GM19397 (cell line): ENCODE data around the gene KRT76.

Source experiments
- ATAC-seq: cut with Tn5 transposase; IDR thresholded peaks from one replicate; pipeline ENCODE4 v1.9.1; 2021; ENCODE audit warnings: mild to moderate bottlenecking, moderate library complexity; ENCODE audit not compliant: unreplicated experiment

The KRT76 gene

GRCh38 chr12:52742196-52742580 lies 35.0 kb downstream of the KRT76 start:
- ATAC-seq, result no peak

DNA sequence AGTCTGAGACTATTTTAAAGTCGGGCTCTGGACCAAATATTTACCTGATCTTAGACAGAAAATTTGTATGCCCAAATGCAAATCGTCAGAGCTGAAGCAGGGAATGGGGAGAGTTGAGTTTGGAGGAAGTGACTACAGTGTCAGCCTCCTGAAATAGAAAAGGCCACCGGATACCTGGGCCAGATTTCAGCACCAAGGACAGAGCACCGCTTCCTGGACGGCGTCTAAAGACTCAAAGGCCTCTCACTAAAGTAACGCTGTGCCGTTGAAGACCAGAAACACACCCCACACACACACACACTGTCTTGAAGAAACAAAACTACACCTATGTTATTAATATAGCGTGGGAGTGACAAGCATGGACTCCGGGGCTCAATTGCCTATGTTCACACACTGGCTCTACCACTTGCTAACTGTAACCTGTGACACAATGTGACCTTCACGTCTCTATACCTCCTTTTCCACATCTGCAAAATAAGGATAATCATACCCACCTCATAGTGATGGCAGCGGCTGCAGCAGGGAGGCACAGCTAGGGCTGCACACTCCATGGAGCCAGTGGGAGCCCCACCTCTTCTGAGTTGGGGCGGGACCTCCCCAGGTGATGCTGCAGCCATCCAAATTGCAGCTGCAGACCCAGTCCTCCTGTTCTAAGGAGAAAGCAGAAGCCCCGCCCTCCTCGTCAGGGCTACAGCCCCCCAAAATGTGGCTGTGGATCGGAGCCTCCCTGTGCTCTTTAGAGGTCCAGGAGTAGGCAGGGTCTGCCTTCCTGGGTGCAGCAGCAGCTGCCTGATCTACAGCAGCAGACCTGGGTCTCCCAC lies 35.6 kb downstream of the KRT76 start:
- ATAC-seq, result no peak

DNA sequence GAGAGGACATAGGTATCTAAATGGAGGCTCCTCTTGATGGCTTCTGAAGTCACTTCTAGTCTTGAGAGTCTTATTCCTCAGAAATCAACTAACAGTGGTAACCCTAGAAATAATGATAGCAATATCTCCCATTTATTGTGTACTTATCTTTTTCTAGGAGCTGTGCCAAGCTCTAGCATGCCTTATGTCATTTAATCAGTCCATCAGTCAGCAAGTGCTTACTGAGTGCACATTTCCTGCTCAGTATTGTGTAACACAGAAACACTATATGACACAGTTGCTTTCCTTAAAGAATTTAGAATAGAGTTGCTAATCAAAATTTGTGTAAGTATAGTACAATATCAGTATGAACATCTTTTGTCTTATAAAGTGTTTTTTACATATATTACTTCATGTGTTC lies 36.6 kb downstream of the KRT76 start:
- ATAC-seq, result no peak

DNA sequence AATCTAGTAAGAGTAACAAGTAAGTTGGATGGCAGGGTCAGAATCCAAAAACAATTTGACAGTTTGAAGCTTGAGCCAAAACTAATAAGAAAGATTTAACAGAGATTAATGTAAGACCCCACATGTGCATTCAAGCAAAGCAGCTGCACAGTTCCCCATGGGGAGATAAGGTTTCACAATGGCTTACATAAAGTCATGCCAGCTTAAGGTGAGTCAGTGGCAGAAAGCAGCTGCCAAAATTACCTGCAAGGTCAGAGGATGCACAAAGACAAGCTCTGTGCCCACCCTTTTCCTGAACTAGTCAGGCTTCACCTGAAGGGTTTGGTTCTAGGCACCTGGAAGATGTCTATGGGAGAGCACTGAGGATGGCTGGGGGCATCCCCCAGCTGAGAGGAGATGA lies 37.2 kb downstream of the KRT76 start:
- no peak for ATAC-seq

DNA sequence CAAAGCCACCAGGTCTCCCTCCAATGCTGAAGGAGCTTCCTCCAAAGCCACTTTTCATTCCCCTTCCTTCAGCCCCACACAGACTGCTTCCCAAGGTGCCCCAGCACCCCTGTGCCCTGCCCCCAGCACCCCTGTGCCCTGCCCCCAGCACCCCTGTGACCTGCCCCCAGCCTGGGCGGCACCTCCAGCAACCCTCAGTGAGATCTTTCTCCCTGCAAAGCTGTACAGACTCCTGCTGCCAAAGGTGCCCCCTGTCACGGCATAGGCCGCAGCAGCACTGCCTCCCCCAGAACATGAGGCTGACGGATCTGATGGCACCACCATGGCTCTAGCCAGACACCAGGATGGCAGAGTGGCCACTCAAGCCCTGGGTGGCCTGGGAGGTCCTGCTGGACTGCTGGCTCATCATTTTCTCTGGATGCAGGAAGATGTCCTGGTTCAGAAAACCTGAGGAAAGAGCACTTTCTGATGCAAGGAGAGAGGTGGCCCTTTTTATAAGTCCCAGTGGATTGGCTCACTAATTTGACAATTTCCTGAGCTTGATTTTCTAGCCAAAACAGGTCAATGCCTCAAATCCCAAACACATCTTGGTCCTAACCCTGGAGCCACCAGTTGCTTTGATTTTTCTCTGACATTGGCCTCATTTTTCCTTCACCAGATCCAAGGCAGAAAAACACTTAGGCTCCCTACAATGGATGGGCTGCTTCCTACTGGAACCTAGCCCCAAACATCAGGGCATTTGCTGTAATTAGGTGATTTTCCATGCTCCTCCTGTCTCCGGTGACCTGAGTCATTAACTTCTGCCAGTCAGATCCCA lies 41.1 kb downstream of the KRT76 start:
- no peak for ATAC-seq

- no peak for ATAC-seq
Measured at GRCh38 chr12:52735106-52735505, 42.0 kb downstream of the KRT76 start.

- no peak for ATAC-seq
Measured at GRCh38 chr12:52730793-52731192, 46.4 kb downstream of the KRT76 start.

- ATAC-seq, result no peak
Measured at GRCh38 chr12:52730383-52730782, 46.8 kb downstream of the KRT76 start.

DNA sequence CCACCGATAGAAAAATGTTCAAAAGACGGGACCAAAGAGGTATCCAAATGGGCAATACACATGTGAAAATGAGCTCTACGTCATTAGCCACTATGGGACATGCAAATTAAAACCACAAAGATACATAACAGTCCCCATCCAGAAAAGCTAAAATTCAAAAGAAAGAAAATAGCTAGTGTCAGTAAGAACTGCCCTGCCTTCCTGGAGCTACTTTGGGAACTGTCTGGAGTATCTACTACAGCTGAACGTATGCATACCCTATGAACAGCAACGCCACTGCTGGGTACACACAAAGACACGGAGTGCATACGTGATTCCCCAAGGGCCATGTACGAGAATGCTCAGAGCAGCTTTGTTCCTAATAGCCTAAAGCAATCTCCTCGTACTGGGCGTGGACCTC lies 48.0 kb downstream of the KRT76 start:
- no peak for ATAC-seq

- ATAC-seq, result no peak
Measured at GRCh38 chr12:52728374-52728773, 48.8 kb downstream of the KRT76 start.

DNA sequence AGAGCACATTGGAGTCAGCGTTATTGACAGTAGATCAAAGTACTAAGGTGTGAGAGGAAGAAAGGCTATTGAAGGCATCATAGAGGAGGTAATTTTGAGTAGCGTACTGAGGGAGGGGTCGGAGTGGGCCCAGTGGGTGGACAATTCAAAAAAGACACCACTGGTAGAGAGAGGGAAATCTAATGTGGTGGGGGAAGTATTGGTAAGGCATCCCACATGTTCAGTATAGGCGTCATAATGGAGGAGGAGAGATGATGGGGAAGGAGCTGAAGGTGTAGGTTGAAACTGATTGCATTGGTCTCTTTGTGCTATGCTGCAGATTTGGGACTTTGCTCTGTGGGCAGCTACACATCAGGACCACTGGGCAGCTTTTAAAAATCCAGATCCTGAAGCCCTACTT lies 50.1 kb downstream of the KRT76 start:
- no peak for ATAC-seq

DNA sequence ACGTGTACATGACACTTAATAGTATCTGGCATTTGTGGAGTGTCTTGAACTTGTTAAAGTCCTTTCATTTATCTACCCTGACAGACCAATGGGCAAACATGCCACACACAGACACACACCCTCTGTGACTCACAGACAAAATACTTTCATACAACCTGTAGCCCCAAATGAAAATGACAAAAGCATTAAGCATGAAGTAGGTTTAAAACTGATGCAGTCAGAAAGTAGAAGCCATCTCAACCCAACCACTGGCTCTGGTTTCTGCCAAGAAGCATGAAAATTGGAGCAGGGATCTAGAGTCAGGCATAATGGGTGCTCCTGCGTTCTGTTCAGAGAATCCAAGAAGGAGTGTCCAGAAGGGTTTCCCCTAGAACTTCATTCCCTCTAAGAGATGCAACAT lies 50.7 kb downstream of the KRT76 start:
- ATAC-seq, result no peak

GRCh38 chr12:52724384-52724783 lies 52.8 kb downstream of the KRT76 start:
- ATAC-seq, result no peak

DNA sequence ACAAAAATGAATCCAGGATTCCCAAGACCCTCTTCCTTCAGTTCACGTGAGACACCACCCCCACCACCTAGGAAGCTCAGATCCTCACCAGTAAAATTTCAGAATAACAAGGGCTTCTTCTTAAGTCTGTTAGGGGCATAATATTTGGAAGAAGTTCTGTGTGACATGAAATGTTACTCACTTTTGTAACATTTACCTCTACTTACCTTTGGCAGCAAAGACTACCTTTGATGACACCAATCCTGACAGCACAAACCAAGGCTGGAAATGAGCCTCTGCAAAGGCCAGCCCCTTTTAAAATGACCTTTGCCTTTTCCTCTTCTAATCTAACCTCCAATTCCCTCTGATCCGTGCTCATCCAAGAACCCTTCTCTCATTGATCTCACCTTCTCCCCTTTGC lies 54.5 kb downstream of the KRT76 start:
- no peak for ATAC-seq

DNA sequence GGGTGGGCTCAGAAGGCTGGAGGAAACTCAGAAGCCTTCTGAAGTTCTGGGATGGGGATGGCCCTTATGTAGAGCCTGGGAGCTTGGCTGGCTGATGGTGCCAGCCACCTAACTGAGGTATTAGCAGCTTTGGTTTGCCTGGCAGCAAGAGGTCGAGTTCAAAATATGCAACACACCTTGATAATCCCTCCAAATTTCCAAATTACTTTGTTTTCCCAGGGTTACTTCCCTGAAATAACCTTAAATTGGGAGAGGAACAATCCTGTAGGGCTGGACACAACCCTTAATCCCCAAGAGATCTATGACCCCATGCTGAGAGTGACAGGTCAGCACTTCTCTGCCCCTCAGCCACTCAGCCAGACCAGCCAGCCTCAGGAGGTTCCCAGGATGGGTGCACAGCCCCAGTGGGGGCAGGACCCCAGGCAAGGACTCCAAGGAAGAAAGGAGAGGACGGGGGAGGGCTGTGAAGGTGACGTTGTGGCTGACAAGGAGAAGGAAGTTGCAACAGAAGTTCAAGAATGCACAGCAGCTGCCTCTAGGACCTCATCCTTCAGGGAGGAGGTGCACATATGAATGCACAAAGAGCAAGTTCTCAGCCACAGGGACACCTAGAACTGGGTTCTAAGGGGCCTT lies 55.2 kb downstream of the KRT76 start:
- ATAC-seq, result no peak

GRCh38 chr12:52720365-52720886 lies 56.7 kb downstream of the KRT76 start:
- ATAC-seq, result no peak
